H54 (cell line): ENCODE data around the gene DAB2.
"Not testable (repeated sequence)": the region's sequence is repeated elsewhere in the genome, so short reads cannot be mapped to it uniquely, and the experiment has no call there.

Source experiments
- DNase-seq: peaks from one replicate; pipeline ENCODE4 v3.0.0; 2011; ENCODE audit warnings: low spot score, mixed read lengths; ENCODE audit not compliant: insufficient read length
- FAIRE-seq: peaks from 3 replicates; lab custom pipeline; 2011; peaks lifted over from hg19 to GRCh38; lab: Jason Lieb, UNC
- POLR2A ChIP-seq: IDR thresholded peaks from 2 replicates; pipeline ENCODE4 v1.6.1; 2011; ENCODE audit warnings: low read depth, mild to moderate bottlenecking, low read length

DAB2 gene

GRCh38 chr5:39352170-39352569 lies 72.6 kb downstream of the DAB2 start:
- DNase-seq (no peak), FAIRE-seq (no peak)
- TF ChIP-seq POLR2A, result no peak

DNA sequence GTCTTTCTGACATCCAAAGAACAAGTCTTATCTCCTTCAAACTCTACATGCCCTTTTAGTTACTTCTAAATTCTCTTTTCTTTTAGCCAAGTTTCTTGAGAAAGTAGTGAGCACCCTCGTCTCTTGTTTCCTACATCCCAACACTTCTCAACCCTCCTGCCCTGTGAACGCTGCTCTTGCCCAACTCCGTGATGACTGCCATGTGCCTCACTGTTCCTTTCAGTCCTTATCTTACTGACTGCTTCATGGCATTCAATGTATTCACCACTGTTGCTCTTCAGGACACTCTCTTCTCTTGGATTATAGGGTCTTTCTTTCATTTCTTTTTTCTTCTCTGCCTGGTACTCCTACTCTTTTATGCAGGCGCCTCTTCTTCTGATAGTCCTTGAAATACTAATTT lies 75.3 kb downstream of the DAB2 start:
- no peak for FAIRE-seq
- TF ChIP-seq POLR2A, result no peak
- no peak for DNase-seq

DNA sequence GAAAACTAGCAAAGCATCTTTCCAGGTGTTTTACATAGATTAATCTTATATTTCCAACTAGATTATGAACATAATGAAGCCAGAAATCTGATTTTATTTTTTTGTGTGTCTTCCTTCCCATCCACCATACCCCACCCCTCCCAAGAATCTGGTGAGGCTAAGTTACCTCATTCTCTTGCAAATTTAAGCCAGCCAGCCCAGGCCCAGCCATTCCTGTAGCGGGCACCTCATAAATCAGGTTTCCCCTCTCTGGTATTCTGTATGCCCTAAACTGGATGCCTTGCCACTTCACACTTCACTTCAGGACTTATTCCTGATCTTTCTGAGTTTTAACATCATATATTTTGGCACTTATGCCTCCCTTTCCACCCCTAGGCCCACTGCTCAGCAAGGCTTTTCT lies 82.3 kb downstream of the DAB2 start:
- no peak for TF ChIP-seq POLR2A
- FAIRE-seq (no peak), DNase-seq (no peak)

- no peak for TF ChIP-seq POLR2A
- DNase-seq, result no peak
- no peak for FAIRE-seq
These were observed 82.9 kb downstream of the DAB2 start for GRCh38 chr5:39341896-39342295.

DNA sequence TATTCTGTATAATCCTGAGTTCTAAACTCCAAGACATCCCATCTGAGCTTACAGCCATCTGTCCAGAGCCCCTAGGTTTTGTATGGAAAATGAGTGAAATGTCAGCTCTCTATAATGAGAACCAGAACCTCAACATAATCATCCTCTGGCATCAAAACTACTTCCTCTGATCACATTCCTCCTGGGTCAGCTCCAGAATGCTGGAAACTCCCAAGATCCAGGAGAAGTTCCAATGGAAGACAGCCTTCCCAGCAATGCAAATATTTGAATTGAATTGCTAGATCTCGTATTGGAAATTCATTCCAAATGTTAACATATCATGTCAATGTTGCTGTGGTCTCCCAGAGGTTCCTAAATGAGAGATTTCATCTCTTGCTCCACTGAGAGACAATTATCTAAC lies 84.3 kb downstream of the DAB2 start:
- no peak for TF ChIP-seq POLR2A
- FAIRE-seq, result no peak
- no peak for DNase-seq

GRCh38 chr5:39337252-39337915 lies 87.4 kb downstream of the DAB2 start:
- FAIRE-seq, result peak; percentile 53
- no peak for TF ChIP-seq POLR2A
- no peak for DNase-seq

- FAIRE-seq, DNase-seq: not testable (repeated sequence)
These were observed 90.5 kb downstream of the DAB2 start for GRCh38 chr5:39334296-39334695.

DNA sequence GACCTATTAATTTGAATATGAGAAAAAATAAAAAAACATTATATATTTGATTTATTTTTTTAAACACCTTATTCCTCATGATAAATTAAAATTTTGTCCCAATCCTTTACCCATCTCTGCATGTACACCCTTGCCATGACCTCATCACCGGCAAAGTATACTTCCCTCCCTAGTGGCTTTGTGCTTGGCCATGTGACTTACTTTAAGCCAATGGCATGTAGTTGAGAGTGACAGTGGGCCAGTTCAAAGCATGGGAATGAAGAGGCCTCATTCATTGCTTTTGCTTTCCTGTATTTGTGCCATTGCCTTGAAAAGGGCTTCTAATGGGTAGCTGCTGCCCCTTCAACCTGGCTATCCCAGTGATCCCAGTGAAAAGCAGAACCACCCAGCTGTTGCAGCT lies 91.7 kb downstream of the DAB2 start:
- DNase-seq (no peak), FAIRE-seq (no peak)
- TF ChIP-seq POLR2A, result no peak

DNA sequence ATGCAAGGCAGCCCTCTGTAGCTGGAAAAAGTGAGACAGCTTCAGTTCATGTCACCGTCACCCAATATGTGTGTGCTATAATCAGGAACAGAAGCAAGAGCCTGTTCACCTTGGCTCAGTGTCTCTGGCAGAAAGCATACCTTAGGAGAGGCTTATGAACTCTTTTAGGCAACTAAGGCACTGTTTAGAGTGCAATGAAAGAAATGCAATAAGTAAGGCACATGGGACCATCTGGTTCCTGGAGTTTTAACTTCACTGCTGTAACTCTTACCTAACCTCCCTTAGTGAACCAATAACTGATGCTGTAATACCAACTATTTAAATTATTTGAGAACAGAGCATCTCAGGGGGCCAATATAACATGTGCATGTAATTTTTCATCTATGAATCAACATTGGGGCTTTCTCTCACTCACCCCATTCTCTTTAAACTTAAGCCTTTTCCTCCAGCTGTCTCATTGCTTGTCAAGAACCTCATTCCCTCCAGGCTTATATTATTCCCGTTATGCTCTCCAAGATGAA lies 92.9 kb downstream of the DAB2 start:
- FAIRE-seq (no peak), DNase-seq (no peak)
- no peak for TF ChIP-seq POLR2A

DNA sequence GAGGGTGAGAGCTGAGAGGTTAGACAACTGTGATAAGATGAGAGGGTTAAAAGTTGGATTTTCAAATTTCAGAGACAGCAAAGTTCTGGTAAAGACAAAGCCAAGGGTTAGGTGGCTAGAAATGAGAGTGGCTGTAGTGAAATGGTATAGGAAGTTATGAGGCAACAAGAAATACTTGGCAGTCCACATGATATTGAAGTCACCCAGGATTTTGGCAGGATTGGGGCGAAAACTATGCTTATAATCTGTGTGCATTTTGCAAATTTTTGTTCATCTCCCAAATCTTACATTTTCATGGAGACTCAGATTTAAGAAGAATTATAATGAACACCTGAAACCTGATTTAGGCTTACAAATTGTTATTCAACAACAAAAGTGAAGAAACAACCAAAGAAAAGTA lies 96.0 kb downstream of the DAB2 start:
- FAIRE-seq (no peak), DNase-seq (no peak)
- TF ChIP-seq POLR2A, result no peak

DNA sequence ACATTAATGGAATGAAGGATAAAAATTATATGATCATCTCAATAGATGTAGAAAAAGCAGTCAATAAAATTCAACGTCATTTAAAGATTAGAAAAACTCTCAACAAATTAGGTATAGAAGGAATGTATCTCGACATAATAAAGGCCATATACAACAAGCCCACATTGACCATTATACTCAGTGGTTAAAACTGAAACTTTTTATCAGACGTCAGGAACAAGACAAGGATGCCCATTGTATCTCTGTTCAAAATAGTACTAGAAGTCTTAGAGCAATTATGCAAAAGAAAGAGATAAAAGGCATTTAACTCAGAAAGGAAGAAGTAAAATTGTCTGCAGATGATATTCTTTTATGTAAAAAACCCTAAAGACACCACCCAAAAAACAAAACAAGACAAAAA lies 101.2 kb downstream of the DAB2 start:
- DNase-seq (no peak), FAIRE-seq (no peak)
- TF ChIP-seq POLR2A, result no peak
